Measurements from ENCODE around the gene UROD.

DNA sequence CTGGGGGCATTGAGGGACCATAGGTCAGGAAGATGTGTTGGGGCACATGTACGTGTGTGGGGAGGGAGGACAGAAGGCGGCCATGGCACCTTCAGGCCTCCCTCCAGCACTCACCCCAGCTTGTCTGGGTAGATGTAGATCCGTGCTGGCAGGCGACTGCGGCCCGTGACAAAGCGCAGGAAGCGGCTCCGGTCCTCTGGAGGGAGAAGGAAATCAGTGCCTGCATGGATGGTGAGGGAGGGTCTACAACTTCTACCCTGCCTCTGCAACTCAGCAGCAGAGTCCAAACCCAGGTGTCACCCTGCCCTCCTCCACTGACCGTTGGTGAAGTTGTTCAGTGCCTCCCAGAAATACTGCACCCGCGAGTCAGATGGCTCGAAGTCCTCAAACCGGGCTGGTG is 8.3 kb upstream of the UROD start:
- TF ChIP-seq ZNF274 (IDR thresholded peaks at IDR 0.05; ENCODE audit: low read depth, low read length) (no peak), YY1 (IDR thresholded peaks at IDR 0.05; ENCODE audit: insufficient read depth, insufficient read length) (no peak), SUZ12 (IDR thresholded peaks at IDR 0.05; ENCODE audit: extremely low read depth, insufficient read depth, insufficient read length) (no peak)
